Daoy (cell line): ENCODE results near the gene C17orf100. TPM values are rescaled to one million over a fixed set of nuclear protein-coding genes. Genes with fewer than 3 reads are reported as not detected.
"Not testable (repeated sequence)": the region's sequence is repeated elsewhere in the genome, so short reads cannot be mapped to it uniquely, and the experiment has no call there.

Experiments used
- DNase-seq: peaks from one replicate; pipeline ENCODE4 v3.0.0-alpha.2; 2015; ENCODE audit warnings: low read depth
- total RNA-seq: library from RNA; depleted of rRNA; stranded (reverse); fragments of >200 nt; shearing (Covaris generic); gene quantifications from 2 replicates; pipeline ENCODE4 v1.2.3, GENCODE V29; 2014

C17orf100 gene
- total RNA-seq, 1 experiment from 2014 or later = 0.06 TPM

DNA sequence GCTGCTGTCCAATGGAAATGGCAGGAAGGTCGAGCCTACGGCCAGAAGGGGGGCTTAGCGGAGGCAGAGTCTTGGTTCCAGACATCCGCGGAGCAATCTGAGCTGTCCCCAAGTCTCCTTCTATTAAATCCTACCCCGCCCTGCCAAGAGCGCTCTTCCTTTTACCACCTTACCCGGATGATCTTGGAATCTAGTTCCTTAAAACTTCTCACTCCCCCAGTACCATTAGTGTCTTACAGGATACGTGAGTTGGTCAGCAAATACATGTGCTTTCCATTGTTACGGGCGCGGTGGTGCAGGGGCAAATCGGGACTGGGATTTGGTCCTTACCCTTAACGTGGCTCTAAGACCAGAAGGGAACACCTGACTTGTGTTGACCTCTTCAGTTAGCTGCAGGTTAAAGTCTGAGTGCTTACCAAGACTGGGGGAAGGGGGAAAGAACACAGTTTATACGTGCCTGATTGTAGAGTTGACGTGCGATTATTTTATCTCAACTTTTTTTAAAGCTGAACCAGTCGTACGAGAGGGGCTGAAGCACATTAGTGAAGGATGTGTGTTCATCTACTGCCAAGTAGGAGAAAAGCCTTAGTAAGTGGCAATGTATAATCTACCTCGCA, 10.2 kb upstream of the C17orf100 start:
- DNase-seq = no peak

- DNase-seq = no peak
These were observed 9.0 kb upstream of the C17orf100 start for GRCh38 chr17:6642592-6642991.

- peak; percentile 88 for DNase-seq
These were observed 8.0 kb upstream of the C17orf100 start for GRCh38 chr17:6643451-6644125.

DNA sequence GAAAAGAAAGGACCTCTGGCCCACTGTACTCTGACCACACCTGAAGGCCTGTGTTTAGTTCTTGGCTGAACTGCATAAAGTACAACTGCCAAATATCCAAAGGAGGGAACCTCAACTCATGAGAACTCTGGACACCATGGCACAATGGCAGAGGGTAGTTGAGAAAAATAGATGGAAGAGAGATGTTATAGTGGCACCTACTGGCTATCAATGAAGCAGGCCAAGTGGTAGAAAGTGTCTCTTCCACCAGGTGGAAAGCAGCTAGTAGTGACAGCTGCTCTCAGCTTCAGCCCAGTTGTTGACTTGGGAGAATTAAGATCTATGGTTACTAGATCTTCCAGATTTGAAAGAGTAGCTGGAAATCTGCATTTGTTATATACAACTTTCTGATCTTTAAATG, 3.4 kb upstream of the C17orf100 start:
- DNase-seq = no peak

- DNase-seq = peak; percentile 65
These were observed 424 bp downstream of the C17orf100 start for GRCh38 chr17:6651919-6652452.

GRCh38 chr17:6654841-6655731, 3.5 kb downstream of the C17orf100 start:
- no peak for DNase-seq

- DNase-seq = not testable (repeated sequence)
These were observed 4.3 kb downstream of the C17orf100 start for GRCh38 chr17:6655732-6656361.

- not testable (repeated sequence) for DNase-seq
These were observed 5.5 kb downstream of the C17orf100 start for GRCh38 chr17:6656797-6657632.

DNA sequence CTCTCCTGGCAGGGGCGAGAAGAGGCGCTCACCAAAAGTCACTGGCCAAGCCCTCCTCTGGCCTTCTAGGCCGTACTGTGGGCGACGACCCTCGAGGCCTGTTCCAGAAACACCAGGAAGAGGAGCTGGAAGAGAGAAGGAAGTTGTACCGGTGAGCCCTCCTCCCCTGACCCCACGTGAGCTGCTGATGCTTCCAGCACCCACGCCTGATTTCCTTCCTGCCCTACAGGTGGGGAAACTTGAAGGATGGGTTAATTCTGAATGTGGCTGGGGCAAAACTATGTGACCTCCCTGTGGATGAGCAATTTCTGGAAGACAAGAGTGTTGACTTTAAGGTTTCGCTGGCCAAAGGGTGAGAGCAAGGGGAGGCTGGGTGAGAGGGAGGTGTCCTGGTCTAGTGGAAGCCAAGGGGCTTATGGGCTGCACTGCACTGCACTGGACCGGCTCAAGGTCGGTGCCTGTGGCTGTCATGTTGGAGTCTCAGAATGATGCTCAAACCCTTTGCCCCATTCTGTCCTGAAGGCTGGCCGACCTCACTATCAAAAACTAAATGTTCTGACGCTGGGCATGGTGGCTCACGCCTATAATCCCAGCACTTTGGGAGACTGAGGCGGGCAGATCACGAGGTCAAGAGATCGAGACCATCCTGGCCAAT, 6.2 kb downstream of the C17orf100 start:
- no peak for DNase-seq

DNA sequence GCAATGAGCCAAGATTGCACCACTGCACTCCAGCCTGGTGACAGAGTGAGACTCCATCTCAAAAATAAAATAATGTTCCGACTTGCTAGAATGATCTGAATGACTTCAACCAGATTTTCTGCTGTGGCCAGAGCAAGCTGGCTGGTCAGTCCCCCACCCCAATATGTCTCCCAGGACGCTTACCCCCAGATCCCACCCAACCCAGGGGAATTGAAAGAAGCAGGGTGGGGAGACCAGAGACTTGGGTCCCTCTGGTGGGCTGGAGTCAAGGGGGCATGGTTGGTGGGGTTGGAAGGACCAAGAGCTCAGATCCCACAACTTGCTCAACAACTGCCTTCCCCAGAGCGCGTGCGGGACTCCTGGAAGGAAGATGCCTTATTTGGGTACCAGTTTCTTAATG, 6.8 kb downstream of the C17orf100 start:
- DNase-seq = not testable (repeated sequence)

DNA sequence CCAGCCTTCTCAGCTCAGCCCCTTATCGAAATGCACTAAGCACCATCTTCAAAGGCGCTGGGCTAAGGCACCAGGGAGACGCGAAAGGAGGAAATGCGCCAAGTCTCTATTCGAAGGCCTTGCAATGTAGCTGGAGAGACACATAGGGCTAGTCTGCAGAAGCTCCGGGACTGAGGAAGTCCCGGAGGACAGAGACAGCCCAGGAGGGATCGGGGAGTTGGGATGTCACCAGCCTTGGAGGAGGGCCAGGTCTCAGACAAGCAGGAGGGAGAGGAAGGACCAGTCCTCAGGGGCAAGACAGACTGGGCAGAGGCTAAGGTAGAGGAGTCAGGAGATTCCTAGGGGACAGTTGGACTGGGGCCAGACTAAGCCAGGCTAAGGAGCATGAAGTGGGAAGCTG, 8.5 kb downstream of the C17orf100 start:
- DNase-seq = no peak

- no peak for DNase-seq
These were observed 9.4 kb downstream of the C17orf100 start for GRCh38 chr17:6660805-6661463.

DNA sequence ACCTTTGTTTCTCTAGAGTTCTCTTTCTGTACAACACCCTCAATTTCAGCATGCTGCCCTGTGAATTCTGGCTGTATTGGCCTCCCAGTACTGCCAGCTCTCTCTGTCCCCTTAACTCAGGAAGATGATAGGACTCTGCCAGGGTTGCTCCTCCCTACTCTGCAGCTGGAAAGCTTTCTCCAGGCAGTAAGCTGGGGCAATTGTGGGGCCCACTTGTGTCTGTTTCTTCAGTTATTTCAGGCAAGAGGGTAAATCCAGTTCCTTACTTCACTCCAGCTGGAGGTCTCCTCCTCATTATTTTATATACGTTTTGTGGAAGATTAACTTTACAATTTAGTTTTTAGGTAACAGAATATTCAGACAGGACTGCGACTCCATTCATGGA, 9.9 kb downstream of the C17orf100 start:
- no peak for DNase-seq

DNA sequence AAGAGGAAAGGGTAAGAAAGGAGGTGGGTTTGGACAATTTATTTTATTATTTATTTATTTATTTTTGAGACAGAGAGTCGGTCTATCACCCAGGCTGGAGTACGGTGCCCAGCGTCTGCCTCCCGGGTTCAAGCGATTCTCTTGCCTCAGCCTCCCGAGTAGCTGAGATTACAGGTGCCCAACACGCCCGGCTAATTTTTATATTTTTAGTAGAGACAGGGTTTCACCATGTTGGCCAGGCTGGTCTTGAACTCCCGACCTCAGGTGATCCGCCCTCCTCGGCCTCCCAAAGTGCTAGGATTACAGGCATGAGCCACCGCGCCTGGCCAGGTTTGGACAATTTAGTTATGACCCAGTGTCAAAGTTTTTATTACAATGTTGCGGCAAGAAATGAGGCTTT, 11.6 kb downstream of the C17orf100 start:
- not testable (repeated sequence) for DNase-seq

- peak; percentile 84 for DNase-seq
These were observed 14.5 kb downstream of the C17orf100 start for GRCh38 chr17:6666077-6666521.

GRCh38 chr17:6666557-6666956, 15.0 kb downstream of the C17orf100 start:
- DNase-seq = no peak

- DNase-seq = no peak
These were observed 16.0 kb downstream of the C17orf100 start for GRCh38 chr17:6667516-6667915.

- DNase-seq = no peak
These were observed 16.7 kb downstream of the C17orf100 start for GRCh38 chr17:6668219-6668618.

DNA sequence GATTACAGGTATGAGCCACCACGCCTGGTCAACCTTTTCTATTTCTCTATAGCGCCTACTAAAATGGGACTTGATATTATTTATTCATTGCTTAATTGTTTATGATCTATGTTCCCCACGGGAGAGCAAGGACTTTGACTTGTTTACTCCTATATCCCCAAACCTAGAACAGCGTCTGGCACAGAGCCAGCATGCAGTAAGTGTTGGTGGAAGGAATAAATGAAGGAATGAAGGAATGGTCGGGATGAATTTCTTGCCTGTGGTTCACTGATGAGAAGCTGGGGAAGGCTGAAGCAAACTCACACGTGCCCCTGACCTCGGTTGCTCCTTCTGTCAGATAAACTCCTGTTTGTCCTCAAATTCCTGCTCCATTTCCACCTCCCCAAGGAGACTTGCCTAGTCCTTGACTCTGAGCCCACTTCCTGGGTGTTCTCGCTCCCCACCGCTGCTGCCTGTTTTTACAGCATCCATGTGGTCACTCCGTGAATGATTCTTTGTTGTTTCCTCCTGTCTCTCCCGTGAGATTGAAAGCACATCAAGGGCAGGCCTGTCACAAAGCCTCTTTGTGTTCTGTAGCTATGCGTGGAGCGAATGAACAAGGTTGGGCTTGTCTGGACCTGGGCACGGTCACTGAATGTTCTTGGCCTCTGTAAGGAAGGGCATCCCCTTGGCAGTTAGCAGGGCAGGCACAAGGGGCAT, 17.3 kb downstream of the C17orf100 start:
- DNase-seq = no peak
